ENCODE data around the gene PJA2.

Gene PJA2

DNA sequence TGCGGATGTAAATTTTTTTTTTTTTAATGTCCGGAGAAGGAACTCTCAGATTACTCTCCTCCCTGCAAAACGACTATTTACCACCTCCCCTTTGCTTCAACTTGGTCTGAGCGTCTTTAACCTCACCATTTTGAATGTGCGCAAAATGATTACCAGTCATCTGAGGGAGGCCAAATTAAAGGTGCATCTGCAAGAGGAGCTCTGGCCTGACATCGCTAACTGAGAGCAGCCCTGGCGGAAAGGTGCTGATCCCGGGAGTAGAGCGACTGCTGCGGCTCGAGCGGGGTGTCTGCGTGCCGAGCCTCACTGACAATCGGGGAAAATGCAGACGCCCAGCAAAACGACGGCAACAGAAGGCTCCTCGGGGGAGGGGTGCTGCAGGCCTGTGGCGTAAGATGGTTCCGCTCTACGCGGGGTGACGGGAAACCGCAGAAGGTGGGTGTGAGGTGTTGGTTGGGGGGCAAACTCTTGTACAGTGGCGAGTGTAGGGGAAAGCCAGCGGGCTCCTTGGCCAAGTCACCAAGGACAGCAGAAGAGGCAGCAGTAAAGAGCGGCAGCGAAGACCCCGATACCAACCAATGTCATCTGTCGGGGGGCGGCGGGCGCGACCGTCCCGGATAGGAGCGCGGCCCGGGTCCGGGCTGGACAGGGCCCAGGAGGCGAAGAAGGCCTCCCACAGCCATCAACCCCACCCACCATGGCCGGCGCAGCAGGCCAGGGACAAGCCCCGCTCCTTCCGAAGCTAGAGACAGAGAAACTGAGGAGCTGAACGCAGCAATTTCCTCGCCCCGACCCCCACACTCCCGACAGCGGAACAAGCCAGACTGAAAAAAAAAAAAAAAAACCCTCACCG lies 557 bp downstream of the PJA2 start:
- peak; percentile 90 for DNase-seq

GRCh38 chr5:109407913-109408312 lies 1.9 kb downstream of the PJA2 start:
- no peak for DNase-seq

GRCh38 chr5:109406719-109407118 lies 3.1 kb downstream of the PJA2 start:
- no peak for DNase-seq

- DNase-seq: no peak
Observed at GRCh38 chr5:109404428-109404960, 5.3 kb downstream of the PJA2 start.

DNA sequence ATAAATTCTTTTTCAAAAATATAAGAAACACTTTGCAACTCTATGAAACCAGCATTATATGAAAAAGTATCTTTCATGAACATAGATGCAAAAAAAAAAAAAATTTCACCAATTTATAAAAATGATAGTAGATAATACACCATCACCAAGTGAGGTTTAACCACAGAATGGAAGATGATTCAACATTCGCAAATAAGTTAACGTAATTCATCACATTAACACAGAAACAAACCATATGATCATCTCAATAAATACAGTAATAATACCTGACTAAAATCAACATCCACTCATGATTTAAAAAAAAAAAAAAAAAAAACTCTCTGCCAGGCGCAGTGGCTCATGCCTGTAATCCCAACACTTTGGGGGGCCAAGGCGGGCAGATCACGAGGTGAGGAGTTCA lies 6.3 kb downstream of the PJA2 start:
- DNase-seq: no peak

GRCh38 chr5:109399092-109399759 lies 10.5 kb downstream of the PJA2 start:
- no peak for DNase-seq

- no peak for DNase-seq
Observed at GRCh38 chr5:109396965-109397364, 12.8 kb downstream of the PJA2 start.

DNA sequence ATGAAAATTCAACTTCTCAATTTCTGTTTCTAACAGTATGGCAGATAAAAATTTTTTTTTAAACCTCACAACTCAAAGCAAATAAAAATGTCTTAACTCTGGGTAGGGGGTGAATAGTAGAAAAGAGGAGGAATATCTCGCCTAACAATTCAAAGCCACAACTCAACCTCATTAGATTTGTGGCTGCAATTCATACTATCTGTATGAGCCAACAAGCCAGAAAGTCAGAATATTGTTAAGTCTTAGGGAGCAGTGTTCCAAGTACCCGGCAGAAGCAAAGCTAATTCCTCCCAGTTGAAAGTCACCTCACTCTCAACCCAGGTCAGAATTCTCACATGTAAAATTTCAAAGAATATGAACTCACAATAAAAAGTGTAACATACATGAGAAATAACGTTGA lies 15.0 kb downstream of the PJA2 start:
- no peak for DNase-seq

GRCh38 chr5:109390188-109390587 lies 19.6 kb downstream of the PJA2 start:
- DNase-seq: no peak

DNA sequence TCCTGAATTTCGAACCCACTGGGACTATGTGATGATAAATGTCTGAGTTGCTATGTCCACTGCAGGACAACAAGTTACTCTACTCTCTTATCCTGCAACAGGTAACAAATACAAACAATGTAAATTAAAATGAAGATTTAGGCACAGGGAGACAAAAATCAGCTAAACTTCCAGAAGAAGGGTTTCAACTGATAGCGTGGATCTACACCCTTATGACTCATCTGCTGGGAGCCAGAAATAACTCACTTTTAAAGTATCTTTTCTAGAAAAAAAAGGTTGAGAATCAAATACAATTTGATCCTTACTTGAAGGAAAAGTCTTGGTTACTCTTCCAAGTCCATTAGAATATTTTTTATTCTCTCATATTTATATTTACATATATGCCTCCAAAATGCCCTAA lies 21.4 kb downstream of the PJA2 start:
- no peak for DNase-seq

DNA sequence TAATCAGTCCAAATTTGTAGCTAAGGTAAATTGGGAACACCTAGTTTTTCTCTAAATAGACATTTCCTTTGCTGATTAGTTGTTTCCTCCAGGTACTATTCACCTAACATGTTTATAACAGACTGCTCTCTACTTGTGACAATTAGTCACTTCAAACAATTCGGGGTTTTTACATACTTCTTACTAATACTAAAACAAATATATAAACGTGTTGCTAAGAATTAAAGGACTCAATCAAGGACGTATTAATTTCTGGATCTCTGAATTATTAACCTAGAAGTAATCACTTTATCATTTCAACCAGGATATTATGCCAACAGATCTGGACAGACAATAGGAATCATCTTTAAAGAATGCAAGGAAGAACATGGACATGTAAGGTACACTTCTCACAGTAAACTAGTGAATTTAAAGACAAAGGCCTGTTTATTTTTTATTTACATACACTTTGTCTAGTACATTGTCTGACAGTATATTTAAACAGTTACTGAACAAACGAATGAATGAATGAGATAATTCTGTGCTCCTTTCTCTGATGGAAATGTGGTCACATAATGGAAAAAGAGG lies 22.3 kb downstream of the PJA2 start:
- no peak for DNase-seq

DNA sequence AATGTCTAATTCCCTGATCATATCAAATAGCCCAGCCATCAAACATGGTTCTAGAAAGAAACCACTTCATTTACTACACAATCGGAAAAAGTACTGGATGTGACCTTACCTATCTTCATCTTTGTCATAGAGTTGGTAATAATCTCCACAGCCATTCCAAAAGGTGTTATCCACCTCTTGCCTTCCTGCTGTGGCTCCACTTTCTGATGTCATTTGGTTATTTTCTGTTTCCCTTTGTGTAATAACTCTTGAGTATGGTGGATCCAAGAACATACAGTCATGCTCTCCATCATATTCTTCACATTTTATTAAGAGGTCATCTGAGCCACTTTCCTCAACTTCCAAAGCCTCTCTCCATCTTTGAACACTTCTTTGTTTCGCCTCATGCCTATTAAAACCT lies 31.7 kb downstream of the PJA2 start:
- no peak for DNase-seq

DNA sequence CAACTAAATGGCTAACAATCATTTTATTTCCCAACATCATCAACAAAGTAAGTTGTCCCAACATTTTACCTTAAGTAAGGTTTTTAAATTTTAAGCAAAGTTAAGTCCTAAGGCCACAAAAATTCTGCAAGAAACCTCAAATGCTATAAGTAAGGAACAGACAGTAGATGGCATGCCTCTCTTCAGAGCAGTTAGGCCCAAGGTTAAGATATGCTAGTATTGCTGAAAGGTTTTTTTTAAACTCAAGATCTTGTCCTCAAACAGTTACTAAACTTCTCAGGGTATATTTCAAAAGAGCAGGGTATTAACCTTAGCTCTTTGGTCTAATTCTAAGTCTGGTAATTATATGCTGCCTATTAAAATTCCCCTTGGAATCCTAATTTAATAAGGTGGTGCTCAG lies 35.1 kb downstream of the PJA2 start:
- DNase-seq: no peak

- DNase-seq: no peak
Observed at GRCh38 chr5:109373932-109374331, 35.8 kb downstream of the PJA2 start.

- no peak for DNase-seq
Observed at GRCh38 chr5:109370343-109370742, 39.4 kb downstream of the PJA2 start.

DNA sequence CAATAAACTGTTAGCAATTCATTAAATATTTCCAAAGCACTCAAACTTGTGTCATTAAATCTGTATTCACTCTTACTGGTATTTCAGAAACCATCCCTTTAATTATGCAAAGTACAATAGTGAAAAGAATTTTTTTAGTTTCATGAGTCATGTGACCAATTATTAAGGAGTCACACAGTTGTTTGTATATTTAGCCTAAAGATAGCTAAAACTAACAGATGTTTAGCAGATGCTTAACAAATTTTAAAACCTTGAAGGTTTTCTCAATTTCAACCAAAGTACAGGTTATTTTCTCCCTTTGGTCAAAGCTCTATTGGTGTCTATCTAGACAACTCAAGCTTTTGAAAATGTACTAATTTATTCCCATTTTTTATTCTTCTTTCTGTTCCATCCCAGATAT lies 44.1 kb downstream of the PJA2 start:
- no peak for DNase-seq

GRCh38 chr5:109364977-109365376 lies 44.8 kb downstream of the PJA2 start:
- no peak for DNase-seq

DNA sequence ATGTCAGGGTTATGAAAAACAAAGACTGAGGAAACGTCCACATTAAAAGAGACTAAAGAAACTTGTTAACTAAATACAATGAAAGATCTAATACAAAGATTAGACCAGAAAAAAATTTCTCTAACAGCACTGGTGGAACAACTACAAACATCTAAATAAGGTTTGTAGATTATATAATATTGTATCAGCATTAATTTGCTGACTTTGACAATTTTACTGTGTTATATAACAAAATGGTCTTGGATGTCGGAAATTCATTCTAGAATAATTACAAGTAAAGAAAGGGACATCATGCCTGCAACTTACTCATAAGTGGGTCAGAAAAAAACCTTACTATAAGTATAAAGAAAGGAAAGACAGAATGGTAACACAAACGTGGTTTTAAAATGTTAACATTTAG lies 50.1 kb downstream of the PJA2 start:
- no peak for DNase-seq

DNA sequence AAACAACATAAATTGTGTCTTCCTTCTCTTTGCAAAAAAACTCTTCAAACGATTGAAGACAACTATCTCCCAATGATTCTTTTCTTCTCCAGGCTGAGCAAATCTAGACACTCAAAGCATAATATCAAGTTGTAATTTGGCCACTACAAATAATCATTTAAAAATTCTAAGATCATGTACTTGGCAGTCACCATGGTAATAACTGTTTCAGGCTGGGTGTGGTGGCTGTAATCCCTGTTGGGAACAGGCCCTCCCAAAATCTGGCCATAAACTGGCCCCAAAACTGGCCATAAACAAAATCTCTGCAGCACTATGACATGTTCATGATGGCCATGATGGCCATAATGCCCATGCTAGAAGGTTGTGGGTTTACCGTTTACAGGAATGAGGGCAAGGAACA lies 52.0 kb downstream of the PJA2 start:
- DNase-seq: no peak

DNA sequence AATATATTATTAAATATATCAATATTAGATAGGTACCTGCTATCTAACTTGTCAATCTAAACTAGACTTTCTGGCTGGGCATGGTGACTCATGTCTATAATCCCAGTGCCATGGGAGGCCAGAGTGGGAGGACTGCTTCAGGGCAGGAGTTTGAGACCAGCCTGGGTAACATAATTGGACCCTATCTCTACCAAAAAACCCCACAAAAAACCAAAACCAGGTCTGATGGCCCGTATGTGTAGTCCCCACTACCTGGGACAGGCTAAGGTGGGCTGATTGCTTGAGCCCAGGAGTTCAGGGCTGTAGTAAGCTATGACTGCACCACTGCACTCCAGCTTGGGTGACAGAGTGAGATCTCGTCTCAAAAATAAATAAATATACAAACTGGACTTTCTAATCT lies 55.0 kb downstream of the PJA2 start:
- no peak for DNase-seq

- no peak for DNase-seq
Observed at GRCh38 chr5:109351988-109352864, 57.5 kb downstream of the PJA2 start.

DNA sequence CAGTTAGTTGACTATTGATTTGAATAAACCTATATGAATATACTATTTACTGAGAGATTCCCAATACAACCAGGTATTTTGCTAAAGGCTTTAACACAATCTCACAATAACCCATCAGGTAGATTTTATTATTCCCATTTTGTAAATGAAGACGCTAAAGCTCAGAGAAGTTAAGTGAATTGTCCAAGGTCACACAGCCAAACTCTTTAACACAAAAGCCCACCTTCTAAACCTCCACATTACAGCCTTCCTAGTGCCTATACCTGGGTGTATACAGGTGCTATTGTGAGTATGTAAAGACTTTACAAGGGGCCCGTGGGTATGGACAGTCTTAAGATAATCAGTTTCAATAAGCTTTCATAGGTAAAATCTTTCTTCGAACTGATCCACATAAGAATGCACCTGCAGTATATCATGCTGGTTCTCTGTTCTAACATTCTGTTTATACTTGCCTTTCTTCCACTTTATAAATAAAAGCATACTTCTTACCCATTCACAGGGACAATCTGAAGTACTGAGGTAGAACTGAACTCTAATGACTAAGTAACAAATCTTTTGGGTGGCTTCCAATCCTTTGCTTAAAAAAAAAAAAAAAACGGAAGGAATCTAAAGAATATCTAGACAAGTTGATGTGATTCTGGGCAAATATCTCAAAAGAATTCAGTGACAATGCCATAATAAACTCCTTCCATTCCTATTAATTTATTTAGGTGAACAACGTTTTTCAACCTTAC lies 59.1 kb downstream of the PJA2 start:
- no peak for DNase-seq

Data from activated CD8-positive, alpha-beta memory T cell treated with anti-CD3 and anti-CD28 coated beads for 24 hours (primary cell).